ENCODE measurements around the gene MAP3K13. TPM values are rescaled to one million over a fixed set of nuclear protein-coding genes. Genes with fewer than 3 reads are reported as not detected.
A peak's percentile ranks its signal among the peaks of the same experiment; 100 is the strongest.

The MAP3K13 gene
- total and polyA plus RNA-seq, 3 donors from 2014 or later: 37.1 to 66.5 (median 43.7) TPM

DNA sequence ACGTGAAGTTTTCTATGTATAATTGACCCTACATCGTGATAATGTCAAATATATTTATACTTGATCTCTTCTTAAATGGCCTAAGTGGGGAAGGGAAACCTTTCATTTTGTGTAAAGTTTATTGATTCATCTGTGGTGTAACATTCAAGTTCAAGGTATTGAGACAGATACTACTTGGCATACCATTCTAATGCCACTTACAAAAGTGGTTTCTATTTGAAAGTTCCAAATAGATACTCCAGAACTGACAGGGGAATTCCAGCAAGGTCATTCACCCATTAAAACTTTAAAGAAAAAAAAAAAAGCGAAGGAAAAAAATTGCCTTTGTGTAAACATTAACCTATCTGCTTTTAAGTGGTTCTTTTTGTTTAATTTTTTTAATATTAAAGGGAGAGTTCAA is 45.3 kb upstream of the MAP3K13 start:
- intact Hi-C loops (cut with DNase I; ENCODE audit: low total_unique reads): no loop called here
- WGBS, 2 donors: 54 to 66% methylated on average over 3 of the region's 3 CpGs
- Histone ChIP-seq H3K9me3 (no peaks in the 10 kb centered on the region), H3K36me3 (ENCODE audit: low read depth, missing control alignments) (no peaks in the 10 kb centered on the region), H3K4me1 (peaks cover 4% of the 10 kb centered on the region), H3K27ac (peak overlapping the region; percentile 63 to 76), H3K4me3 (no peak overlapping the region), H3K27me3 (no peaks in the 10 kb centered on the region)
- no peak for DNase-seq
- TF ChIP-seq, protein P1, sequence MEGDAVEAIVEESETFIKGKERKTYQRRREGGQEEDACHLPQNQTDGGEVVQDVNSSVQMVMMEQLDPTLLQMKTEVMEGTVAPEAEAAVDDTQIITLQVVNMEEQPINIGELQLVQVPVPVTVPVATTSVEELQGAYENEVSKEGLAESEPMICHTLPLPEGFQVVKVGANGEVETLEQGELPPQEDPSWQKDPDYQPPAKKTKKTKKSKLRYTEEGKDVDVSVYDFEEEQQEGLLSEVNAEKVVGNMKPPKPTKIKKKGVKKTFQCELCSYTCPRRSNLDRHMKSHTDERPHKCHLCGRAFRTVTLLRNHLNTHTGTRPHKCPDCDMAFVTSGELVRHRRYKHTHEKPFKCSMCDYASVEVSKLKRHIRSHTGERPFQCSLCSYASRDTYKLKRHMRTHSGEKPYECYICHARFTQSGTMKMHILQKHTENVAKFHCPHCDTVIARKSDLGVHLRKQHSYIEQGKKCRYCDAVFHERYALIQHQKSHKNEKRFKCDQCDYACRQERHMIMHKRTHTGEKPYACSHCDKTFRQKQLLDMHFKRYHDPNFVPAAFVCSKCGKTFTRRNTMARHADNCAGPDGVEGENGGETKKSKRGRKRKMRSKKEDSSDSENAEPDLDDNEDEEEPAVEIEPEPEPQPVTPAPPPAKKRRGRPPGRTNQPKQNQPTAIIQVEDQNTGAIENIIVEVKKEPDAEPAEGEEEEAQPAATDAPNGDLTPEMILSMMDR (IDR thresholded peaks at IDR 0.05): no peak
- TF ChIP-seq POLR2A (IDR thresholded peaks at IDR 0.05): no peak

DNA sequence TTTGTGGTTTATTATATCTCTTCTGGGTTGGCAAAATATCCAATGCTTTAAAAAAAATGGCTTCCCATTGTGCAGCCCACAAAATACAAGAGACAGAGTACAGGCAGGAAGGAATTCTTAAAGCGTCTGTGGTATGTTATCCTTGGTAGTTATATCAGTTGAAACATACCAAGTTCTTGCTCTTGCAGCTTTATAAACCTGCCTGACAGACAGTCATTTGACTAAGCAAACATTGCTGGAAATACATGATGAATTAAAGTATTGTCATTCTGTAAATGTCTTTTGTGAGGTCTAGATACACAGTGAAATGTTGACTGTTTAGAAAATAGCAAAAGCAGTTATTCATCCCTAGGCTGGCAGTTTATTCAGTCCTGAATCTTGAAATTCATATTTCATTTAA is 44.8 kb upstream of the MAP3K13 start:
- 36 to 73% methylated on average over 1 of the region's 1 CpG for WGBS, 2 donors
- Histone ChIP-seq H3K36me3 (ENCODE audit: low read depth, missing control alignments) (no peaks in the 10 kb centered on the region), H3K9me3 (no peaks in the 10 kb centered on the region), H3K4me1 (peaks cover 4% of the 10 kb centered on the region), H3K4me3 (no peak overlapping the region), H3K27ac (no peak overlapping the region), H3K27me3 (no peaks in the 10 kb centered on the region)
- DNase-seq: no peak
- intact Hi-C loops (cut with DNase I; ENCODE audit: low total_unique reads): no loop called here
- TF ChIP-seq, protein P1 (IDR thresholded peaks at IDR 0.05): no peak
- no peak for TF ChIP-seq POLR2A (IDR thresholded peaks at IDR 0.05)

DNA sequence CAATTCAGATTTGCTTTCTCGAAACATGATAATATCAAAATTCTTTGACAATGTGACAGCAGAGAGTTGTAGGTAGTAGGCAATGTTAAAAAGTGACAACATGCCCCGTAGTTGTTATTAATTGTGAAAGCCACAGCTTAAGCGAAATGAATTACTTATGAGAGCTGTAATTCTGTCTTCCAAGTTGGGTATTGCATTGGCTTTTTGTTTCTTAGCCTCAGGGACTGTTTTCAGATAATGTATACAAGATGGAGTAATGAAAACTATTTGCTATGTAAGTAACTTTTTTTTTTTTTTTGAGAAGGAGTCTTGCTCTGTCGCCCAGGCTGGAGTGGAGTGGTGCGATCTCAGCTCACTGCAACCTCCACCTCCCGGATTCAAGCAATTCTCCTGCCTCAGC is 43.1 kb upstream of the MAP3K13 start:
- intact Hi-C loops (cut with DNase I; ENCODE audit: low total_unique reads): no loop called here
- no peaks in the 10 kb centered on the region for H3K36me3 ChIP-seq (ENCODE audit: low read depth, missing control alignments)
- peaks cover 4% of the 10 kb centered on the region for H3K4me1 ChIP-seq
- WGBS, 2 donors: 91 to 92% methylated on average over 6 of the region's 6 CpGs
- no peaks in the 10 kb centered on the region for H3K9me3 ChIP-seq
- no peak for DNase-seq
- H3K4me3 ChIP-seq: no peak overlapping the region
- TF ChIP-seq, protein P1 (IDR thresholded peaks at IDR 0.05): no peak
- no peak for TF ChIP-seq POLR2A (IDR thresholded peaks at IDR 0.05)
- no peaks in the 10 kb centered on the region for H3K27me3 ChIP-seq
- H3K27ac ChIP-seq: no peak overlapping the region

DNA sequence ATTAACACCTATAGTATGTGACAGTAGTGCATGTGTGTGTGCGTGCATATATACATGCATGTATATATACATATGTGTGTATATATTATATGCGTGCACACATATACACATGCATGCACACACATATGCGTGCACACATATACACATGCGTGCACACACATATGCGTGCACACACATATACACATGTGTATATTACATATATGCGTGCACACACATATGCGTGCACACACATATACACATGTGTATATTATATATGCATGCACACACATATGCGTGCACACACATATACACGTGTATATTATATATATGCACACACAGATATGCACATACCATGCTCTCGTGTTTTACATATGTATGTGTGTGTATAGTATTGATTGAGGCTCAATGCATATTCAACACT is 42.0 kb upstream of the MAP3K13 start:
- Histone ChIP-seq H3K4me1 (peaks cover 4% of the 10 kb centered on the region), H3K36me3 (ENCODE audit: low read depth, missing control alignments) (no peaks in the 10 kb centered on the region), H3K27me3 (no peaks in the 10 kb centered on the region), H3K4me3 (no peak overlapping the region), H3K9me3 (no peaks in the 10 kb centered on the region), H3K27ac (no peak overlapping the region)
- intact Hi-C loops (cut with DNase I; ENCODE audit: low total_unique reads): no loop called here
- DNase-seq: no peak
- WGBS, 2 donors: 90 to 91% methylated on average over 10 of the region's 10 CpGs
- TF ChIP-seq, protein P1 (IDR thresholded peaks at IDR 0.05): no peak

DNA sequence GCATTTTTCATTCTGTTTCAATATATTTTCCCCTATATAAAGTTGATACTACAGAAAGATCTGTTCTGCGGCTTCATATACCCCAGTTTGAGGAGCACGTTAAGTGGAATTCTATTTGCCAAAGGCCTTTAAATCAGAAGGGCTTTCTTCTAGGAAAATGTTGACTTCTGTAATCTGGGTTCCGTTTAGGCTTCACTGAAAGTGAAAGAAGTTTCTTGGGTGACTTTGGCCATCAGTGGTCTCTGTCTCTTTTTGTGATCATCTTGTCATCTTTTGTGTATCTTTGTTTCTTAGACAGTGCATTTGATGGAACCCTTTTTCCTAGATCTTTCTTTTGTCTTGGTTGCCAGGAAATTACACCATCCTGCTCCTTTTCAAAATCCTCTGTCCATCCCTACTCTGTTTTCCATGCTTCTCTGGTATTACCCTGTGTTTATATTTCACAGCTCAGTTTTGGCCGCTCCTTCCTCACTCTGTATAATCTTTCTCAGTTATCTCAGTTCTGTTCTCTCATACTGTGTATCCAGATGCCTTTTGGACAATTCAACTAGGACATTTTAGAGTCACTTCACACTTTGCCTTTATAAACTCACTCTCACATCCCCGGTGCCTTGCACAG is 40.7 kb upstream of the MAP3K13 start:
- intact Hi-C loops (cut with DNase I; ENCODE audit: low total_unique reads): no loop called here
- Histone ChIP-seq H3K27ac (no peak overlapping the region), H3K9me3 (no peaks in the 10 kb centered on the region), H3K4me1 (no peaks in the 10 kb centered on the region), H3K36me3 (ENCODE audit: low read depth, missing control alignments) (no peaks in the 10 kb centered on the region), H3K4me3 (no peak overlapping the region), H3K27me3 (no peaks in the 10 kb centered on the region)
- TF ChIP-seq, protein P1 (IDR thresholded peaks at IDR 0.05): no peak
- no peak for TF ChIP-seq POLR2A (IDR thresholded peaks at IDR 0.05)
- no peak for DNase-seq
- WGBS, 2 donors: 82 to 86% methylated on average over 5 of the region's 5 CpGs

All from testis (tissue), 3 donors.